LNCaP clone FGC (cell line): ENCODE data around the gene ADAMTS14.

ENCODE experiments used
- DNase-seq: peaks from one replicate; pipeline ENCODE4 v3.0.0-alpha.2; 2011; ENCODE audit warnings: low read depth
- H3K4me3 ChIP-seq: 2 replicates; pipeline ENCODE4 v1.5.1; 2011; ENCODE audit warnings: mild to moderate bottlenecking, low read depth, low read length, control low read depth
- CTCF ChIP-seq: IDR thresholded peaks from 2 replicates; pipeline ENCODE4 v1.5.1; 2012; ENCODE audit warnings: mild to moderate bottlenecking; ENCODE audit not compliant: control insufficient read depth, insufficient read depth; ENCODE audit errors: extremely low read depth

ADAMTS14 gene

GRCh38 chr10:70675496-70676161 lies 3.3 kb downstream of the ADAMTS14 start:
- no peak for DNase-seq
- TF ChIP-seq CTCF, result no peak

GRCh38 chr10:70676511-70676910 lies 4.2 kb downstream of the ADAMTS14 start:
- no peak overlapping the region for H3K4me3 ChIP-seq
- TF ChIP-seq CTCF, result no peak

More at GRCh38 chr10:70675496-70676161, 3.3 kb downstream of the ADAMTS14 start:
- no peak overlapping the region for H3K4me3 ChIP-seq

GRCh38 chr10:70677016-70677415 lies 4.7 kb downstream of the ADAMTS14 start:
- TF ChIP-seq CTCF, result no peak
- H3K4me3 ChIP-seq, result no peak overlapping the region
- DNase-seq, result no peak

More at GRCh38 chr10:70676511-70676910, 4.2 kb downstream of the ADAMTS14 start:
- no peak for DNase-seq

GRCh38 chr10:70677620-70678249 lies 5.4 kb downstream of the ADAMTS14 start:
- DNase-seq, result no peak
- no peak for TF ChIP-seq CTCF
- H3K4me3 ChIP-seq, result no peak overlapping the region

- no peak for TF ChIP-seq CTCF
- H3K4me3 ChIP-seq, result no peak overlapping the region
- no peak for DNase-seq
These were observed 5.9 kb downstream of the ADAMTS14 start for GRCh38 chr10:70678250-70678635.

- H3K4me3 ChIP-seq, result no peak overlapping the region
- no peak for DNase-seq
- TF ChIP-seq CTCF, result no peak
These were observed 6.6 kb downstream of the ADAMTS14 start for GRCh38 chr10:70678757-70679489.
